OCI-LY7 (cell line): ENCODE data around the gene OR13C9. TPM values are rescaled to one million over a fixed set of nuclear protein-coding genes. Genes with fewer than 3 reads are reported as not detected.

ENCODE experiments used
- Bru-seq: library from RNA; stranded (reverse); fragments of 400-500 nt; gene quantifications from one replicate; lab custom pipeline; 2021; lab: Mats Ljungman, UMichigan
- BruChase-seq, 2 experiments: library from RNA; stranded (reverse); fragments of 400-500 nt; gene quantifications; one replicate each; lab custom pipeline; 2021; lab: Mats Ljungman, UMichigan
- BruUV-seq: library from RNA; stranded (reverse); fragments of 400-500 nt; replicated peaks from 2 replicates; lab custom pipeline; 2021; lab: Mats Ljungman, UMichigan
- CTCF ChIA-PET: fragments of 300-600 bp; sonication (Branson Sonifier 250); formaldehyde crosslinking; loops from one replicate; lab custom pipeline; 2022; ENCODE audit warnings: antibody characterized with exemption; ENCODE audit not compliant: unreplicated experiment; lab: Charles Lee
- POLR2A ChIA-PET: fragments of 300-600 bp; sonication (Branson Sonifier 250); formaldehyde crosslinking; loops from one replicate; lab custom pipeline; 2022; ENCODE audit warnings: antibody characterized with exemption; lab: Charles Lee
- DNase-seq: peaks from one replicate; pipeline ENCODE4 v3.0.0-alpha.2; 2015; ENCODE audit warnings: low spot score
- H2AFZ ChIP-seq: fragments of 200-600 bp; sonication (generic), shearing (Covaris generic); 2 replicates; pipeline ENCODE4 v1.6.1; 2014; ENCODE audit warnings: mild to moderate bottlenecking, antibody characterized with exemption, low read length, moderate library complexity
- H3K27ac ChIP-seq: fragments of 200-600 bp; sonication (generic); 2 replicates; pipeline ENCODE4 v1.5.1; 2014; ENCODE audit warnings: mixed run types, low read depth, mild to moderate bottlenecking, moderate library complexity, low read length, inconsistent platforms; ENCODE audit not compliant: poor library complexity, severe bottlenecking
- H3K36me3 ChIP-seq: fragments of 200-600 bp; sonication (generic); 2 replicates; pipeline ENCODE4 v1.6.1; 2014; ENCODE audit warnings: mild to moderate bottlenecking, antibody characterized with exemption, low read length, moderate library complexity, mixed read lengths; ENCODE audit not compliant: insufficient read depth
- H3K4me1 ChIP-seq: fragments of 200-600 bp; sonication (generic); 2 replicates; pipeline ENCODE4 v1.5.1; 2014; ENCODE audit warnings: mild to moderate bottlenecking, low read length; ENCODE audit not compliant: insufficient read depth, poor library complexity, severe bottlenecking
- H3K4me2 ChIP-seq: fragments of 200-600 bp; sonication (generic); 2 replicates; pipeline ENCODE4 v1.6.1; 2014; ENCODE audit warnings: mild to moderate bottlenecking, low read length
- H3K4me3 ChIP-seq: fragments of 200-600 bp; sonication (generic); 2 replicates; pipeline ENCODE4 v1.5.1; 2014; ENCODE audit warnings: mild to moderate bottlenecking, low read depth, low read length; ENCODE audit not compliant: poor library complexity, severe bottlenecking
- H3K79me2 ChIP-seq: fragments of 200-600 bp; sonication (generic); 2 replicates; pipeline ENCODE4 v1.6.1; 2016; ENCODE audit warnings: low read depth, mild to moderate bottlenecking, low read length, moderate library complexity, mixed read lengths; ENCODE audit not compliant: insufficient read depth
- H3K9me2 ChIP-seq: fragments of 200-600 bp; sonication (generic); 2 replicates; pipeline ENCODE4 v1.6.1; 2016; ENCODE audit warnings: mild to moderate bottlenecking, low read length, mixed read lengths; ENCODE audit not compliant: insufficient read depth
- H3K9me3 ChIP-seq: fragments of 200-600 bp; sonication (generic); 2 replicates; pipeline ENCODE4 v1.6.1; 2014; ENCODE audit warnings: mild to moderate bottlenecking, mixed run types, low read length, mixed read lengths
- H4K20me1 ChIP-seq: fragments of 200-600 bp; sonication (generic); 2 replicates; pipeline ENCODE4 v1.6.1; 2014; ENCODE audit warnings: mild to moderate bottlenecking, antibody characterized with exemption, low read length, moderate library complexity, mixed read lengths; ENCODE audit not compliant: insufficient read depth
- CTCF ChIP-seq: fragments of 200-600 bp; sonication (generic); conservative IDR thresholded peaks from 2 replicates; pipeline ENCODE4 v1.5.1; 2014; ENCODE audit warnings: mild to moderate bottlenecking, antibody characterized with exemption, low read length, moderate library complexity, mixed read lengths
- EZH2phosphoT487 ChIP-seq: fragments of 200-600 bp; sonication (generic); IDR thresholded peaks from 2 replicates; pipeline ENCODE4 v1.6.1; 2018; ENCODE audit warnings: low read depth, borderline replicate concordance, mild to moderate bottlenecking, mixed run types, antibody characterized with exemption, low read length, moderate library complexity, mixed read lengths
- intact Hi-C: fragments of 100-400 bp; cut with micrococcal nuclease; formaldehyde crosslinking; loops from one replicate; pipeline ENCODE4 v1.10.0; 2022; ENCODE audit not compliant: unreplicated experiment
- long read RNA-seq: library from polyadenylated mRNA; stranded (forward); transcript quantifications from one replicate; pipeline ENCODE4 v2.0.0, GENCODE V29; 2022
- total RNA-seq, 2 experiments: library from RNA; depleted of rRNA in 1 of 2; stranded (reverse); fragments of >200 nt in 1 of 2; shearing (Covaris generic) in 1 of 2; gene quantifications; 2 replicates each; pipeline ENCODE4 v1.2.3, GENCODE V29; 2014 to 2022

OR13C9 gene
- not detected in 2 replicates for total RNA-seq (2014; rRNA removed; shearing (Covaris generic))
- not detected in 2 replicates for total RNA-seq (2022)
- not detected for Bru-seq, nascent RNA
- BruChase-seq, experiment 1, labeled RNA remaining after a 6-hour chase = not detected
- not detected for BruChase-seq, experiment 2, labeled RNA remaining after a 2-hour chase
- long read RNA-seq = 0 reads

GRCh38 chr9:104618104-104618503, at the start of gene OR13C9:
Gene OR13C9, minus strand, starts transcription at chr9:104618204. Its CDS starts 0 bp downstream, at chr9:104618204.
- H3K9me2 ChIP-seq = no peaks in the 10 kb centered on the region
- no peaks in the 10 kb centered on the region for H3K9me3 ChIP-seq
- TF ChIP-seq CTCF (no peak), EZH2phosphoT487 (no peak)
- no peak within 1 kb of the TSS for H3K4me3 ChIP-seq
- intact Hi-C loops = no loop called here
- no peaks in the 10 kb centered on the region for H3K36me3 ChIP-seq
- no peak within 1 kb of the TSS for H2AFZ ChIP-seq
- no TSS peak for BruUV-seq
- POLR2A ChIA-PET = interaction anchor here (0.7 to 1.4 kb wide), 2 partner anchors 163 to 734 kb away, joined by 3 read pairs; no protein-coding TSS in a partner anchor
- no peak for DNase-seq
- H3K4me1 ChIP-seq = no peaks in the 10 kb centered on the region
- H4K20me1 ChIP-seq = no peaks in the 10 kb centered on the region
- CTCF ChIA-PET = no interaction called here
- H3K79me2 ChIP-seq = no peaks in the 10 kb centered on the region
- no peak within 1 kb of the TSS for H3K27ac ChIP-seq
- no peak within 1 kb of the TSS for H3K4me2 ChIP-seq

GRCh38 chr9:104658496-104659195, 40.6 kb upstream of the OR13C9 start:
- Histone ChIP-seq H3K36me3 (no peaks in the 10 kb centered on the region), H3K9me2 (no peaks in the 10 kb centered on the region), H3K4me1 (no peaks in the 10 kb centered on the region), H3K27ac (no peak overlapping the region), H4K20me1 (no peaks in the 10 kb centered on the region), H2AFZ (no peak overlapping the region), H3K79me2 (no peaks in the 10 kb centered on the region), H3K9me3 (no peaks in the 10 kb centered on the region; the same call in 1 of the 2 replicates), H3K4me3 (no peak overlapping the region), H3K4me2 (no peak overlapping the region)
- TF ChIP-seq EZH2phosphoT487 (no peak), CTCF (no peak)
- no TSS peak for BruUV-seq
- POLR2A ChIA-PET = interaction anchor here (0.7 kb wide), 1 partner anchor 20 kb away, joined by 4 read pairs; no protein-coding TSS in a partner anchor
- DNase-seq = no peak
- CTCF ChIA-PET = no interaction called here
- intact Hi-C loops = no loop called here

GRCh38 chr9:104635456-104635855, 17.5 kb upstream of the OR13C9 start:
- intact Hi-C loops = no loop called here
- no peaks in the 10 kb centered on the region for H3K79me2 ChIP-seq

More at GRCh38 chr9:104635456-104635855, 17.5 kb upstream of the OR13C9 start:
- no peak for DNase-seq
- CTCF ChIA-PET = no interaction called here
- H3K27ac ChIP-seq = no peak overlapping the region
- BruUV-seq = no TSS peak
- H2AFZ ChIP-seq = no peak overlapping the region
- H3K4me2 ChIP-seq = no peak overlapping the region
- H3K4me3 ChIP-seq = no peak overlapping the region
- no peaks in the 10 kb centered on the region; the same call in 1 of the 2 replicates for H3K9me3 ChIP-seq
- no peaks in the 10 kb centered on the region for H3K4me1 ChIP-seq
- no peaks in the 10 kb centered on the region for H3K36me3 ChIP-seq
- H3K9me2 ChIP-seq = no peaks in the 10 kb centered on the region
- H4K20me1 ChIP-seq = no peaks in the 10 kb centered on the region
- TF ChIP-seq EZH2phosphoT487 (no peak), CTCF (no peak)
- POLR2A ChIA-PET = no interaction called here
